D721Med (cell line): ENCODE measurements around the gene SYNE1.
"Not testable (repeated sequence)": the region's sequence is repeated elsewhere in the genome, so short reads cannot be mapped to it uniquely, and the experiment has no call there.

Experiments used
- DNase-seq: peaks from one replicate; pipeline ENCODE4 v3.0.0; 2011; ENCODE audit warnings: low spot score; ENCODE audit not compliant: insufficient read length
- FAIRE-seq: peaks from 2 replicates; lab custom pipeline; 2011; peaks lifted over from hg19 to GRCh38; lab: Jason Lieb, UNC
- CTCF ChIP-seq: IDR thresholded peaks from 2 replicates; pipeline ENCODE4 v1.5.1; 2012; ENCODE audit warnings: mild to moderate bottlenecking, control low read depth; ENCODE audit not compliant: insufficient read depth; ENCODE audit errors: missing control alignments

SYNE1 gene

DNA sequence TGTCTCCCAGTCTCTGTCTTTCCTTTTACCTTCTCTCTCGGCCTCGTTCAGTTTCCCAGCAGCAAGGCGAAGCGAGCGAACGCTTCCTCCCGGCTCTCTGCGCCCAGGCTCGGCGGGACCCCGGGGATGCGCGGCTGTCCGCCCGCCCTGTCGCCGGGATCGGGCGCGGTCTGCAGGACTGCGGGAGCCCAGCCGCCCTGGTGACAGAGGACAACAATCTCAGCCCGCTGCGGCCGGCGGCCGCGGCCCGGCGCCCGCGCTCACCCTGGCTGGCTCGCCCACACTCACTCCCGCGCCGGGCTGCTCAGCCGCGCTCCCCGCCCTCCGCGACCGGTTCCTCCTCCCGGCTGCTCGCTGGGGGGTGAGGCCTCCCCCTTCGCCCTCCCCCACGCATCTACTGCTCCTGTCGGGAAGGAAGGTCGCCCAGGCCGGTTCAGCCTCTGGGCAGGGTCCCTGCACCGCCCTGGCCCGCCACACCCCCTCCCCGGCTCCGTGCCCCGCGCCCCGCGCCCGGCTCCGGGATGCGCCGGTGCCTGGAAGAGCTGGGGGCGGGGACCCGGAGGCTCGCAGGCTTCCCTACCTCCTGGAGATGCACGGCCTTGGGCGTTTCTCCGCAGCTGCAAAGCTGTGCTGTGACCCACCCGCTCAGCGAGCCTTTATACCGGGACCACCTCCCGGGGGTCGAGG, 410 bp downstream of the SYNE1 start:
- TF ChIP-seq CTCF = no peak
- DNase-seq (peak; percentile 18), FAIRE-seq (no peak)

DNA sequence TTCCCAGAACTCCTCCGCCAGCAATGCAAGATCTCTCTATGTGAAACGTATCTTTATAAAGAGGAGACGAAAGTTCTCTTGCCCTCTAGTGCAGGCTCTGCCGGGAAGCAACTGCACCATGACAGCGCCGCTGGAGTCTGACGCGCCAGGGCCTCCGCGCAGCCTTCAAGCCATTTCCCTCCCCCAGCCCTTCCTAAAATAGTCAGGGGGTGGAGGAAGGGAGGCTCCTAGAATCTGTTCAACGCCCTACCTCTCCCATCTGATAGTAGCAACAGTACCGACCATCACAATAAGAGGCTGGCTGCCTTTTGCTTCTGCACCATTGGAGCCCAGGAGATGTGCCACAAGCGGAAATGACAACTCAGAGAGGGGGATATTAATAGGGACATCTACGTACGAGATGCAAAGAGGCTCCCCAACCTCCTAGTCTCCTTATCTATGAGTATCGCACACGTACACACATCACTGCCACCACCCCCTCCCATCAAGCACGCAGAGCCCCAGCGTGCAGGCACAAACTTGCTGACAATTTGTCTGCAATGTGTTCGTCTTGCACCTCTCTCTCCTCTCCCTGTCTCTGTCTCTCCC, 1.0 kb downstream of the SYNE1 start:
- no peak for TF ChIP-seq CTCF
- DNase-seq (no peak), FAIRE-seq (no peak)

DNA sequence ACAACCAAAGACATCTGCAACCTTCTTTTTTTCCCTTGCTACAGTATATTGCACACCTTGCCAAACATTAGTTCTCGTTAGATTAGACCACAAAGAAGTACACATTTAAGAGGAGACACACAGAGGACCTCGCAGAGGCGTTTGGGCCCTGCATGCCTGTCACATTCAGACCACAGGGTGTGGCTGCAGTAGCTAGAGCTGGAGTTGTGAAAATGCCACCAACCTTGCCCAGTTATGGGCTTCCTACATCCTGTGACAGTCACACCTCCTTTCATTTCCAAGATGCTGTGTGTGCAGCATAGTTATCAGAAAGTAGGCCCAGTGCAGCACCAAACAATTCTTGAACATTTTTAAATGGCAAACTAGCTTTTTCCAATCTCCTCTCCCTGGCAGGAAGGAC, 2.4 kb downstream of the SYNE1 start:
- FAIRE-seq (no peak), DNase-seq (no peak)
- TF ChIP-seq CTCF = no peak

- DNase-seq = no peak
- no peak for FAIRE-seq
- TF ChIP-seq CTCF = no peak
Measured at GRCh38 chr6:152632121-152632782, 4.9 kb downstream of the SYNE1 start.

DNA sequence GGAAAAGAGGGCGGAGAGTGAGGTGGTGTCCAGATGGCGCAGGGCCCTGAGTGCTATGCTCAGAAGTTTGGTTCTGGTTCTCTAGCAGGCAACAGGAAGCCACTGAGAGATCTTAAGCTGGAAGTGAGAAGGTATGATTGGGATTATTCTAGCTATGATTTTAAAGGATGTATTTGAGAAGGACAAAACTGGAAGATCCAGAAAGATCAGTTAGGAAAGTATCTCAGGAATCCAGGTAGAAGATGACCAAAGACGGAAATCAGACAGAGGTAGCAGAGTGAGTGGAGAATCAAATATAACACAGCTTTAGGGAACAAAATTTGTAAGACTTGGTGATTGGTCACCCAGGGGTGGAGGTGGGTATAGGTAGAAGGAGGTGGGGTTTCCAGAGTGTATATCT, 5.8 kb downstream of the SYNE1 start:
- FAIRE-seq (no peak), DNase-seq (no peak)
- TF ChIP-seq CTCF = no peak

- FAIRE-seq (no peak), DNase-seq (no peak)
- TF ChIP-seq CTCF = no peak
Measured at GRCh38 chr6:152630832-152631231, 6.3 kb downstream of the SYNE1 start.

- FAIRE-seq = no peak
- no peak for TF ChIP-seq CTCF
- no peak for DNase-seq
Measured at GRCh38 chr6:152625213-152625612, 11.9 kb downstream of the SYNE1 start.

- DNase-seq, FAIRE-seq: not testable (repeated sequence)
Measured at GRCh38 chr6:152614776-152615175, 22.4 kb downstream of the SYNE1 start.
